SK-N-SH (cell line): Measurements from ENCODE around the gene BMP2K. TPM values are rescaled to one million over a fixed set of nuclear protein-coding genes. Genes with fewer than 3 reads are reported as not detected.

Experiments
- CTCF ChIA-PET: fragments of 300-600, 350-600 bp; formaldehyde crosslinking; extraction: SDS; loops from one replicate; lab custom pipeline; 2021; lab: Yijun Ruan, JAX
- POLR2A ChIA-PET: fragments of 350-600 bp; sonication (Branson Sonifier 250); formaldehyde crosslinking; extraction: SDS; loops from one replicate; lab custom pipeline; 2020; ENCODE audit warnings: antibody characterized with exemption, inconsistent platforms; lab: Yijun Ruan, JAX
- DNase-seq: peaks from one replicate; pipeline ENCODE4 v3.0.0; 2012
- H2AFZ ChIP-seq: fragments of 200-600 bp; sonication (generic); 2 replicates; pipeline ENCODE4 v1.8.1; 2016; ENCODE audit warnings: antibody characterized with exemption, mild to moderate bottlenecking, low read depth
- H3F3A ChIP-seq: fragments of 200-600 bp; sonication (generic); replicated peaks from 2 replicates; pipeline ENCODE3; 2016; ENCODE audit warnings: antibody characterized with exemption, mild to moderate bottlenecking; ENCODE audit not compliant: insufficient read depth
- H3K27ac ChIP-seq, 2 experiments: fragments of 200-500 bp in 1 of 2; fragments of 200-600 bp in 1 of 2; sonication (Bioruptor generic) in 1 of 2; sonication (generic), shearing (Covaris generic) in 1 of 2; 2 replicates each; pipeline versions ENCODE4 v1.5.1 to v1.6.1; 2014 to 2016; ENCODE audit warnings: low read depth in 2 of 2, inconsistent platforms in 1 of 2, low read length in 1 of 2, mild to moderate bottlenecking in 1 of 2, mixed read lengths in 1 of 2
- H3K27me3 ChIP-seq: fragments of 200-600 bp; sonication (generic), shearing (Covaris generic); 2 replicates; pipeline ENCODE4 v1.6.1; 2016; ENCODE audit warnings: mixed run types; ENCODE audit not compliant: insufficient read depth
- H3K36me3 ChIP-seq, 2 experiments: fragments of 200-500 bp in 1 of 2; fragments of 200-600 bp in 1 of 2; sonication (Bioruptor generic) in 1 of 2; sonication (generic) in 1 of 2; replicated peaks in 1 of 2; 2 replicates each; pipeline versions ENCODE3 to v1.5.1; 2014 to 2016; ENCODE audit warnings: low read length in 1 of 2, mild to moderate bottlenecking in 1 of 2; ENCODE audit not compliant: insufficient read depth in 2 of 2, control insufficient read depth in 1 of 2
- H3K4me1 ChIP-seq, 2 experiments: fragments of 200-500 bp in 1 of 2; fragments of 200-600 bp in 1 of 2; sonication (Bioruptor generic) in 1 of 2; sonication (generic), shearing (Covaris generic) in 1 of 2; 2 replicates each; pipeline versions ENCODE4 v1.5.1 to v1.6.1; 2014 to 2016; ENCODE audit warnings: low read depth in 1 of 2, low read length in 1 of 2, mixed run types in 1 of 2; ENCODE audit not compliant: insufficient read depth in 2 of 2, control insufficient read depth in 1 of 2
- H3K4me2 ChIP-seq: fragments of 200-600 bp; sonication (generic), shearing (Covaris generic); 2 replicates; pipeline ENCODE4 v1.6.1; 2017; ENCODE audit warnings: mixed run types
- H3K4me3 ChIP-seq, 2 experiments: fragments of 200-500 bp in 1 of 2; fragments of 200-600 bp in 1 of 2; sonication (Bioruptor generic) in 1 of 2; sonication (generic), shearing (Covaris generic) in 1 of 2; 2 replicates each; pipeline versions ENCODE4 v1.5.1 to v1.8.1; 2014 to 2016; ENCODE audit warnings: low read depth in 2 of 2, inconsistent platforms in 1 of 2, low read length in 1 of 2, mild to moderate bottlenecking in 1 of 2, mixed read lengths in 1 of 2, moderate library complexity in 1 of 2
- H3K79me2 ChIP-seq: fragments of 200-600 bp; sonication (generic); 2 replicates; pipeline ENCODE4 v1.8.1; 2017; ENCODE audit warnings: mild to moderate bottlenecking; ENCODE audit not compliant: insufficient read depth
- H3K9ac ChIP-seq: fragments of 200-600 bp; sonication (generic); 2 replicates; pipeline ENCODE4 v1.6.1; 2017; ENCODE audit warnings: mixed run types
- H3K9me2 ChIP-seq: fragments of 200-600 bp; sonication (generic); 2 replicates; pipeline ENCODE4 v1.6.1; 2017; ENCODE audit warnings: mixed run types
- H3K9me3 ChIP-seq: fragments of 200-600 bp; sonication (generic); 2 replicates; pipeline ENCODE4 v1.6.1; 2017; ENCODE audit warnings: mixed run types, mild to moderate bottlenecking, moderate library complexity
- H4K20me1 ChIP-seq: fragments of 200-600 bp; sonication (generic); 2 replicates; pipeline ENCODE4 v1.6.1; 2017; ENCODE audit warnings: mild to moderate bottlenecking, mixed run types; ENCODE audit not compliant: insufficient read depth
- EP300 ChIP-seq, 2 experiments: IDR thresholded peaks; 2 replicates each; pipeline versions ENCODE4 v1.4.0 to v1.6.1; 2012; ENCODE audit warnings: borderline replicate concordance in 1 of 2, low read depth in 1 of 2, low read length in 1 of 2
- GATA2 ChIP-seq: sonication (generic); formaldehyde crosslinking; IDR thresholded peaks from 2 replicates; pipeline ENCODE4 v1.5.0; 2020; ENCODE audit warnings: mild to moderate bottlenecking, missing genetic modification reagents
- JUND ChIP-seq: IDR thresholded peaks from 2 replicates; pipeline ENCODE4 v1.4.0; 2012
- MEF2A ChIP-seq: IDR thresholded peaks from 2 replicates; pipeline ENCODE4 v1.4.0; 2012; ENCODE audit warnings: low read depth, borderline replicate concordance
- MXI1 ChIP-seq: IDR thresholded peaks from 2 replicates; pipeline ENCODE4 v1.6.1; 2012; ENCODE audit warnings: mild to moderate bottlenecking, low read depth, low read length, improper control_type of control experiment
- NRF1 ChIP-seq: IDR thresholded peaks from 2 replicates; pipeline ENCODE4 v1.6.1; 2012; ENCODE audit warnings: low read depth, mild to moderate bottlenecking, low read length
- POLR2AphosphoS5 ChIP-seq: IDR thresholded peaks from 2 replicates; pipeline ENCODE4 v1.6.1; 2012; ENCODE audit warnings: low read depth, low read length
- RAD21 ChIP-seq: IDR thresholded peaks from 2 replicates; pipeline ENCODE4 v1.6.1; 2012; ENCODE audit warnings: mild to moderate bottlenecking, low read length
- RFX5 ChIP-seq: IDR thresholded peaks from 2 replicates; pipeline ENCODE4 v1.6.1; 2012; ENCODE audit warnings: mild to moderate bottlenecking, improper control_type of control experiment, low read length
- SIN3A ChIP-seq: IDR thresholded peaks from 2 replicates; pipeline ENCODE4 v1.6.1; 2012; ENCODE audit warnings: low read depth, mild to moderate bottlenecking, low read length, moderate library complexity, borderline replicate concordance
- TCF12 ChIP-seq: IDR thresholded peaks from 2 replicates; pipeline ENCODE4 v1.4.0; 2012
- YY1 ChIP-seq: IDR thresholded peaks from 2 replicates; pipeline ENCODE4 v1.4.0; 2012; ENCODE audit warnings: low read depth, mild to moderate bottlenecking
- polyA plus RNA-seq, 3 experiments: library from polyadenylated mRNA; depleted of rRNA; stranded (reverse); fragments of >200 nt; gene quantifications; 2 replicates each; pipeline ENCODE4 v1.2.3, GENCODE V29; 2012
- TF ChIP-seq, protein P1 (sequence below): IDR thresholded peaks from 2 replicates; pipeline ENCODE4 v1.6.1; 2012; ENCODE audit warnings: mild to moderate bottlenecking, low read depth, low read length, moderate library complexity
- TF ChIP-seq, protein P2 (sequence below): IDR thresholded peaks from 2 replicates; pipeline ENCODE4 v1.4.0; 2012; ENCODE audit warnings: low read depth, borderline replicate concordance
- TF ChIP-seq, protein P3 (sequence below): fragments of 150-350 bp; IDR thresholded peaks from 2 replicates; pipeline ENCODE4 v1.6.1; 2017; ENCODE audit warnings: antibody characterized with exemption, low read length, low read depth, borderline replicate concordance
- TF ChIP-seq, protein P4 (sequence below): fragments of 200-600 bp; sonication (generic); IDR thresholded peaks from 2 replicates; pipeline ENCODE4 v1.6.1; 2017; ENCODE audit warnings: antibody characterized with exemption, mild to moderate bottlenecking, moderate library complexity

BMP2K gene
- polyA plus RNA-seq, 1 of the 3 experiments (the other 2 are of a cell fraction) = 7.2 TPM

DNA sequence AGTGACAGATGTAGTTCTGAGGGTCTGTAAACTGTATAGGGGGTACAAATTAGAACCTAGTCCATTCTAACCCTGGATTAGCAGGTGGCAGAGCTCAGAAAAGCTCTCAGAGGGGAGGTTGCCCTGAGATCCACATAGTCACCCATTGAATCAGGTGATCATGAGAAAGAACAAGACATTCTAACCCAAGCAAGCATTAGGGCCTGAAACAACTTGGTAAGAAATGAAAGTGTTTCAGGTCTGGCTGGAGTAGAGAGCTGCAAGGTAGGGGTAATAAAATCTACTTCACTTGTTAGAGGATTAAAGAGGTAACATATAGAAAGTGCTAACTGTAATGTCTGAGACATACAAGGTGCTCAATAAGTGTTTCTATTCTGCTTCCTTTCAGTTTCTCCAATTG, 8.8 kb upstream of the BMP2K start:
- H3F3A ChIP-seq = peaks cover 29% of the 10 kb centered on the region
- H3K27me3 ChIP-seq = no peaks in the 10 kb centered on the region
- no peaks in the 10 kb centered on the region for H3K79me2 ChIP-seq
- no peaks in the 10 kb centered on the region for H3K9me3 ChIP-seq
- no peaks in the 10 kb centered on the region; a peak in 2 of 4 replicates for H3K4me1 ChIP-seq
- no peak overlapping the region for H3K27ac ChIP-seq
- H3K9me2 ChIP-seq = no peaks in the 10 kb centered on the region
- H2AFZ ChIP-seq = no peak overlapping the region
- H3K36me3 ChIP-seq = no peaks in the 10 kb centered on the region
- H3K4me2 ChIP-seq = no peak overlapping the region
- DNase-seq = no peak
- TF ChIP-seq JUND (no peak), MEF2A (no peak), SIN3A (no peak), TCF12 (no peak), YY1 (no peak), GATA2 (CRISPR knock-in tag) (no peak), RFX5 (no peak), EP300 (IDR thresholded peaks at IDR 0.05; ENCODE audit: borderline replicate concordance in 1 of 2, low read depth in 1 of 2, low read length in 1 of 2) (no peak), MXI1 (no peak), POLR2AphosphoS5 (no peak), NRF1 (no peak), RAD21 (no peak)
- TF ChIP-seq, protein P1, sequence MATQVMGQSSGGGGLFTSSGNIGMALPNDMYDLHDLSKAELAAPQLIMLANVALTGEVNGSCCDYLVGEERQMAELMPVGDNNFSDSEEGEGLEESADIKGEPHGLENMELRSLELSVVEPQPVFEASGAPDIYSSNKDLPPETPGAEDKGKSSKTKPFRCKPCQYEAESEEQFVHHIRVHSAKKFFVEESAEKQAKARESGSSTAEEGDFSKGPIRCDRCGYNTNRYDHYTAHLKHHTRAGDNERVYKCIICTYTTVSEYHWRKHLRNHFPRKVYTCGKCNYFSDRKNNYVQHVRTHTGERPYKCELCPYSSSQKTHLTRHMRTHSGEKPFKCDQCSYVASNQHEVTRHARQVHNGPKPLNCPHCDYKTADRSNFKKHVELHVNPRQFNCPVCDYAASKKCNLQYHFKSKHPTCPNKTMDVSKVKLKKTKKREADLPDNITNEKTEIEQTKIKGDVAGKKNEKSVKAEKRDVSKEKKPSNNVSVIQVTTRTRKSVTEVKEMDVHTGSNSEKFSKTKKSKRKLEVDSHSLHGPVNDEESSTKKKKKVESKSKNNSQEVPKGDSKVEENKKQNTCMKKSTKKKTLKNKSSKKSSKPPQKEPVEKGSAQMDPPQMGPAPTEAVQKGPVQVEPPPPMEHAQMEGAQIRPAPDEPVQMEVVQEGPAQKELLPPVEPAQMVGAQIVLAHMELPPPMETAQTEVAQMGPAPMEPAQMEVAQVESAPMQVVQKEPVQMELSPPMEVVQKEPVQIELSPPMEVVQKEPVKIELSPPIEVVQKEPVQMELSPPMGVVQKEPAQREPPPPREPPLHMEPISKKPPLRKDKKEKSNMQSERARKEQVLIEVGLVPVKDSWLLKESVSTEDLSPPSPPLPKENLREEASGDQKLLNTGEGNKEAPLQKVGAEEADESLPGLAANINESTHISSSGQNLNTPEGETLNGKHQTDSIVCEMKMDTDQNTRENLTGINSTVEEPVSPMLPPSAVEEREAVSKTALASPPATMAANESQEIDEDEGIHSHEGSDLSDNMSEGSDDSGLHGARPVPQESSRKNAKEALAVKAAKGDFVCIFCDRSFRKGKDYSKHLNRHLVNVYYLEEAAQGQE = no peak
- TF ChIP-seq, protein P2, sequence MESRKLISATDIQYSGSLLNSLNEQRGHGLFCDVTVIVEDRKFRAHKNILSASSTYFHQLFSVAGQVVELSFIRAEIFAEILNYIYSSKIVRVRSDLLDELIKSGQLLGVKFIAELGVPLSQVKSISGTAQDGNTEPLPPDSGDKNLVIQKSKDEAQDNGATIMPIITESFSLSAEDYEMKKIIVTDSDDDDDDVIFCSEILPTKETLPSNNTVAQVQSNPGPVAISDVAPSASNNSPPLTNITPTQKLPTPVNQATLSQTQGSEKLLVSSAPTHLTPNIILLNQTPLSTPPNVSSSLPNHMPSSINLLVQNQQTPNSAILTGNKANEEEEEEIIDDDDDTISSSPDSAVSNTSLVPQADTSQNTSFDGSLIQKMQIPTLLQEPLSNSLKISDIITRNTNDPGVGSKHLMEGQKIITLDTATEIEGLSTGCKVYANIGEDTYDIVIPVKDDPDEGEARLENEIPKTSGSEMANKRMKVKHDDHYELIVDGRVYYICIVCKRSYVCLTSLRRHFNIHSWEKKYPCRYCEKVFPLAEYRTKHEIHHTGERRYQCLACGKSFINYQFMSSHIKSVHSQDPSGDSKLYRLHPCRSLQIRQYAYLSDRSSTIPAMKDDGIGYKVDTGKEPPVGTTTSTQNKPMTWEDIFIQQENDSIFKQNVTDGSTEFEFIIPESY = no peak
- TF ChIP-seq, protein P3, sequence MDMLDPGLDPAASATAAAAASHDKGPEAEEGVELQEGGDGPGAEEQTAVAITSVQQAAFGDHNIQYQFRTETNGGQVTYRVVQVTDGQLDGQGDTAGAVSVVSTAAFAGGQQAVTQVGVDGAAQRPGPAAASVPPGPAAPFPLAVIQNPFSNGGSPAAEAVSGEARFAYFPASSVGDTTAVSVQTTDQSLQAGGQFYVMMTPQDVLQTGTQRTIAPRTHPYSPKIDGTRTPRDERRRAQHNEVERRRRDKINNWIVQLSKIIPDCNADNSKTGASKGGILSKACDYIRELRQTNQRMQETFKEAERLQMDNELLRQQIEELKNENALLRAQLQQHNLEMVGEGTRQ = no peak
- TF ChIP-seq, protein P4, sequence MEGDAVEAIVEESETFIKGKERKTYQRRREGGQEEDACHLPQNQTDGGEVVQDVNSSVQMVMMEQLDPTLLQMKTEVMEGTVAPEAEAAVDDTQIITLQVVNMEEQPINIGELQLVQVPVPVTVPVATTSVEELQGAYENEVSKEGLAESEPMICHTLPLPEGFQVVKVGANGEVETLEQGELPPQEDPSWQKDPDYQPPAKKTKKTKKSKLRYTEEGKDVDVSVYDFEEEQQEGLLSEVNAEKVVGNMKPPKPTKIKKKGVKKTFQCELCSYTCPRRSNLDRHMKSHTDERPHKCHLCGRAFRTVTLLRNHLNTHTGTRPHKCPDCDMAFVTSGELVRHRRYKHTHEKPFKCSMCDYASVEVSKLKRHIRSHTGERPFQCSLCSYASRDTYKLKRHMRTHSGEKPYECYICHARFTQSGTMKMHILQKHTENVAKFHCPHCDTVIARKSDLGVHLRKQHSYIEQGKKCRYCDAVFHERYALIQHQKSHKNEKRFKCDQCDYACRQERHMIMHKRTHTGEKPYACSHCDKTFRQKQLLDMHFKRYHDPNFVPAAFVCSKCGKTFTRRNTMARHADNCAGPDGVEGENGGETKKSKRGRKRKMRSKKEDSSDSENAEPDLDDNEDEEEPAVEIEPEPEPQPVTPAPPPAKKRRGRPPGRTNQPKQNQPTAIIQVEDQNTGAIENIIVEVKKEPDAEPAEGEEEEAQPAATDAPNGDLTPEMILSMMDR = no peak
- no peak overlapping the region for H3K9ac ChIP-seq
- H3K4me3 ChIP-seq = no peak overlapping the region
- ChIA-PET CTCF (no interaction called here), POLR2A (no interaction called here)
- H4K20me1 ChIP-seq = no peaks in the 10 kb centered on the region
